Measurements from ENCODE around the gene ERBB2.
"Not testable (repeated sequence)": the region's sequence is repeated elsewhere in the genome, so short reads cannot be mapped to it uniquely, and the experiment has no call there.

ERBB2 gene

DNA sequence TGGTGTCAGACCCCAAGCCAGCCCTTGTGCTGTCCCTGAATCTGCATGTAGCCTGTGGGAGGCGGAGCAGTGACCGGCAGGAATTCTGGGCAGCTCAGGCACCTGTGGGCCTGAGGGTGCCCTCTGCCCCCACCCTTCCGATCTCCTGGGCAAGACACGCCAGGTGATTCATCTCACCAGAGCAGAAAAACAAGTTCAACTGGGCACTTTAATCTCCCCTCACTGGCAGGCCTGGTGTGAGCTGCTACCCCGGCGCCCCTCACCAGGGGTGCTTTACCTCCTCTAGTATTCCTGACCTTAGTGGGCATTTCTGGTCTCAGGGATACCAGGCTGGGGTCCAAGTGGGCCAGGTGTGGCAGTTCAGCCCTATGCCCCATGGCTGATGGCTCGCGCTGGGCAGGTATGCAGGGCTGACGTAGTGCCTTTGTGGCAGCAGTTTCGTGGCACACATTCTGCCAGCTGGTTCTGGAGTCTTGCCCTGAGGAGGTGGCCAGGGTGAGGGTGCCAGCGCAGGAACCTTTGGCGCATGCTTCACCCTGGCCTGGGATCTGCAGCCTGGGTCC is 6.0 kb downstream of the ERBB2 start:
- no peak for DNase-seq

DNA sequence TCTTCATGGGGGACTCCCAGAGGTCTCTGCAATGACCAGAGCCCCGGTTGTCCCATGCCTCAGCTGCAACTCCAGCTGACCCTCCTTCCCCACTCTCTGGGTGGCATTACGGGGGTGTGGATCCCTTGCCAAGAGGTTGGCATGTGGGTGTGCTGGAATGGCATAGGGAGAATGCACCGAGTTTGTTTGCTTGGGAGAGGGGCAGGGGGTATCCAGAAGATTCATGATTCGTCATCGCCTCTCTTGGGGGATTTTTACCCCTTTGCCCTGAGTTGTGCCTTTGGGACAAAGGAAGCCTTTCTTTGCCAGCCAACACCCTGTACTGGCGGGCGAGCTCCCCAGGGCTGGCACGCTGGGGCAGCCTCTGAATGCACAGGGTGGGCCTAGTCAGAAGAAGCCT is 6.5 kb downstream of the ERBB2 start:
- no peak for DNase-seq

DNA sequence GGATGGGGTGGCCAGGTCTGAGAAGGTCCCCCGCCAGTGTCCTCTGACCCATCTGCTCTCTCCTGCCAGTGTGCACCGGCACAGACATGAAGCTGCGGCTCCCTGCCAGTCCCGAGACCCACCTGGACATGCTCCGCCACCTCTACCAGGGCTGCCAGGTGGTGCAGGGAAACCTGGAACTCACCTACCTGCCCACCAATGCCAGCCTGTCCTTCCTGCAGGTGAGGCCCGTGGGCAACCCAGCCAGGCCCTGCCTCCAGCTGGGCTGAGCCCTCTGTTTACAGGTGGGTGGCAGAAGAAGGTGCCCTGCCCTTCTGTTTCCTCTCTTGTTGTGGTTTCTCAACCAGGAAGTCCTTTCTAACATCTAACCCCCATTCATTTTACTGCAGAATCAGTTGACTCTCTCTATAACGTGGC is 7.1 kb downstream of the ERBB2 start:
- no peak for DNase-seq

DNA sequence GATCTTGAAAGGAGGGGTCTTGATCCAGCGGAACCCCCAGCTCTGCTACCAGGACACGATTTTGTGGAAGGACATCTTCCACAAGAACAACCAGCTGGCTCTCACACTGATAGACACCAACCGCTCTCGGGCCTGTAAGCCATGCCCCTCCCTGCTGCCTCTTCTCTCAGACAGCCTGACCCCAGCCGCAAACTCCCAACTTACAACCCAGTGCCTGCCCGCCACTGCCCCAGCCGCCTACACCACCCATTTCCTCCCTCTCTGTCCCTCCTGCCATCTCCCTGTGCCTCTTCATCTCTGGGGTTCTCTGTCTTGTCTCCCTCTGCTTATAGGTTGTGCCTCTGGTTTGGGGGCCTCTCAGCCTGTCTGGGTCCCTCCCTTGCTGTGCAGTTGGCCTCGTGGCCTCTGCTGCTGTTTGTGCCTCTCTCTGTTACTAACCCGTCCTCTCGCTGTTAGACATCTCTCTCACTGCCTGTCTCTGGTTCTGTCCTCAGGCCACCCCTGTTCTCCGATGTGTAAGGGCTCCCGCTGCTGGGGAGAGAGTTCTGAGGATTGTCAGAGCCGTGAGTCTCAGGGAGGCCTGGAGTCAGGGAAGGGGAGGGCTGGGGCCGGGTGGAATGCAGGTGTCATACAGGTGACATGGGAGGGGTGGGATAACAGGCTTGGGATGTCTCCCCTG is 9.6 kb downstream of the ERBB2 start:
- no peak for DNase-seq

DNA sequence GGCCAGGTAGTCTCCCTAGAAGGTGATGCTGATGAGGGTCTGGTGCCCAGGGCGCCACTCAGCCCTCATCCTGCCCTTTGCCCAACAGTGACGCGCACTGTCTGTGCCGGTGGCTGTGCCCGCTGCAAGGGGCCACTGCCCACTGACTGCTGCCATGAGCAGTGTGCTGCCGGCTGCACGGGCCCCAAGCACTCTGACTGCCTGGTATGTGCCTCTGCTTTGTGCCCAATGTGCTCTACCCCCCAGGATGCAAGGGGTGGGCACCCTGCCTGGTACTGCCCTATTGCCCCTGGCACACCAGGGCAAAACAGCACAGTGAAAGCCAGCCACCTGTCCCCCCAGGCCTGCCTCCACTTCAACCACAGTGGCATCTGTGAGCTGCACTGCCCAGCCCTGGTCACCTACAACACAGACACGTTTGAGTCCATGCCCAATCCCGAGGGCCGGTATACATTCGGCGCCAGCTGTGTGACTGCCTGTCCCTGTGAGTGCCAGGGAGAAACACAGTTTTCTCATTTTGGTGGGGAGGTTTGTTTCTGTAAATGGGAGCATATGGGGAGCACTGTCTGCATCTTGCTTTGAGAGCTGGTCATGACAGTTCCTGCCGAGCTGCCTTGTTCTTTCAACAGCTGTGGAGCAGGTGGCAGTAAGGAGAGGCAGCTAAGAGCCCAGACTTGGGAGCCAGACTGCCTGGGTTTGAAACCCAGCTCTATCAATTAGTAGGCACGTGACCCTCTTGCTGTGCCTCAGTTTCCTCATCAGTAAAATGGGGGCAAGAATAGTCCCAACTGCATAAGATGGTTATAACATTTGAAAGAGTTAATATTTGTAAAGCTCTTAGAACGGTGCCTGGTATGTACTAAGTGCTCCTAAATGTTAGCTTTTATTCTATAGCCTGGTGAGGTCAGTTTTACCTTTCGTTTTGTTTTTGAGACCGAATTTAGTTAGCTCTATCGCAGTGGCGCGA is 10.4 kb downstream of the ERBB2 start:
- DNase-seq: no peak

DNA sequence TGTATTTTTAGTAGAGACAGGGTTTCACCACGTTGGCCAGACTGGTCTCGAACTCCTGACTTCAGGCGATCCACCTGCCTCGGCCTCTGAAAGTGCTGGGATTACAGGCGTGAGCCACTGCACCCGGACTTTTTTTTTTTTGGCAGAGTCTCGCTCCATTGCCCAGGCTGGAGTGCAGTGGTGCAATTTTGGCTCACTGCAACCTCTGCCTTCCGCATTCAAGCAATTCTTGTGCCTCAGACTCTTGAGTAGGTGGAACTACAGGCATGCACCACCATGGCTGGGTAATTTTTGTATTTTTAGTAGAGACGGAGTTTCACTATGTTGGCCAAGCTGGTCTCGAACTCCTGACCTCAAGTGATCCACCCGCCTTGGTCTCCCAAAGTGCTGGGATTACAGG is 11.2 kb downstream of the ERBB2 start:
- not testable (repeated sequence) for DNase-seq

DNA sequence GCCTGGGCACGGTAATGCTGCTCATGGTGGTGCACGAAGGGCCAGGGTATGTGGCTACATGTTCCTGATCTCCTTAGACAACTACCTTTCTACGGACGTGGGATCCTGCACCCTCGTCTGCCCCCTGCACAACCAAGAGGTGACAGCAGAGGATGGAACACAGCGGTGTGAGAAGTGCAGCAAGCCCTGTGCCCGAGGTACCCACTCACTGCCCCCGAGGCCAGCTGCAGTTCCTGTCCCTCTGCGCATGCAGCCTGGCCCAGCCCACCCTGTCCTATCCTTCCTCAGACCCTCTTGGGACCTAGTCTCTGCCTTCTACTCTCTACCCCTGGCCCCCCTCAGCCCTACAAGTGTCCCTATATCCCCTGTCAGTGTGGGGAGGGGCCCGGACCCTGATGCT is 12.0 kb downstream of the ERBB2 start:
- no peak for DNase-seq

DNA sequence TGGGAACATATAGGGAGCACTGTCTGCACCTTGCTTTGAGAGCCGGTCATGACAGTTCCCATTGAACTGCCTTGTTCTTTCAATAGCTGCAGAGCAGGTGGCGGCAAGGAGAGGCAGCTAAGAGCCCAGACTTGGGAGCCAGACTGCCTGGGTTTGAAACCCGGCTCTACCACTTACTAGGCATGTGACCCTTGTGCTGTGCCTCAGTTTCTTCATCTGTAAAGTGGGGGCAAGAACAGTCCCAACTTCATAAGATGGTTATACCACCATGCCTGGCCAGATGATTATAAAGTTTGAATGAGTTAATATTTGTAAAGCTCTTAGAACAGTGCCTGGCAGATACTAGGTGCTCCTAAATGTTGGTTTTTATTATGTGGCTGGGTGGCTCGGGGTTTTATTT is 14.4 kb downstream of the ERBB2 start:
- no peak for DNase-seq

DNA sequence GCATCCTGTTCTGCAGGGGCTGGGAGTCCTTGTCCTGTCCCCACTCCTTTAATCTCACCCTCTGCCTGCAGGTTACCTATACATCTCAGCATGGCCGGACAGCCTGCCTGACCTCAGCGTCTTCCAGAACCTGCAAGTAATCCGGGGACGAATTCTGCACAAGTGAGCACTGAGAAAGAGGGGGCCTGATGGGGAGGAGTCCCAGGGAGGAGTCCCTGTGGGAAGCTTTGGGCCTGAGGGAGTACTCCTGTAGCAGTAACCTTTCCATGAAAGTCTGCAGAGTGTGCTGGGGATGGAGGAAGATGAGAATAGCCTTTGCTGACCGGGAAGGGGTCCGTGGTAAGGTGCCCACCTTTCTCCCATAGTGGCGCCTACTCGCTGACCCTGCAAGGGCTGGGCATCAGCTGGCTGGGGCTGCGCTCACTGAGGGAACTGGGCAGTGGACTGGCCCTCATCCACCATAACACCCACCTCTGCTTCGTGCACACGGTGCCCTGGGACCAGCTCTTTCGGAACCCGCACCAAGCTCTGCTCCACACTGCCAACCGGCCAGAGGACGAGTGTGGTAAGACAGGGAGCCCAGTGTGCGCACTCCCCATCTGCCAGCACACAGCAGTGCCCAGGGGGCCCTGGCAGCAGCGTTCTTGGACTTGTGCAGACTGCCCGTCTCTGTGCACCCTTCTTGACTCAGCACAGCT is 15.7 kb downstream of the ERBB2 start:
- no peak for DNase-seq

DNA sequence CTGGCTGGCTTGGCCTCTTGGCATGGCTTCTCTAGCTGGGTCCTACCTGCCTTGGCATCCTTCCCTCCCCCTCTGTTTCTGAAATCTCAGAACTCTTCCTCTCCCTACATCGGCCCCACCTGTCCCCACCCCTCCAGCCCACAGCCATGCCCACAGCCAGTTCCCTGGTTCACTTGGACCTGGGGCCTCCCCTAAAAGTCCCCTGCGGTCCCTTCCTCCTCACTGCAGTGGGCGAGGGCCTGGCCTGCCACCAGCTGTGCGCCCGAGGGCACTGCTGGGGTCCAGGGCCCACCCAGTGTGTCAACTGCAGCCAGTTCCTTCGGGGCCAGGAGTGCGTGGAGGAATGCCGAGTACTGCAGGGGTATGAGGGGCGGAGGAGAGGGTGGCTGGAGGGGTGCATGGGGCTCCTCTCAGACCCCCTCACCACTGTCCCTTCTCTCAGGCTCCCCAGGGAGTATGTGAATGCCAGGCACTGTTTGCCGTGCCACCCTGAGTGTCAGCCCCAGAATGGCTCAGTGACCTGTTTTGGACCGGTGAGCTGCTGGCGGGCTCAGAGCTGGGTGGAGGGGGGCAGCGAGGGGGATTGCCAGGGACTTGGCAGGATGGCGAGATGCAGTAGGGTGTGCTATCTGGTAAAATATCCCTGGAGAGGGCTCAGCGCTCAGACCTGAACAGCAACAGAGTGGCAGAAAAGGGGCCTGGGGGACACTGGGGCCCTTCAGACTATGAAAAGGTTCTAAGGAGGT is 16.4 kb downstream of the ERBB2 start:
- no peak for DNase-seq

DNA sequence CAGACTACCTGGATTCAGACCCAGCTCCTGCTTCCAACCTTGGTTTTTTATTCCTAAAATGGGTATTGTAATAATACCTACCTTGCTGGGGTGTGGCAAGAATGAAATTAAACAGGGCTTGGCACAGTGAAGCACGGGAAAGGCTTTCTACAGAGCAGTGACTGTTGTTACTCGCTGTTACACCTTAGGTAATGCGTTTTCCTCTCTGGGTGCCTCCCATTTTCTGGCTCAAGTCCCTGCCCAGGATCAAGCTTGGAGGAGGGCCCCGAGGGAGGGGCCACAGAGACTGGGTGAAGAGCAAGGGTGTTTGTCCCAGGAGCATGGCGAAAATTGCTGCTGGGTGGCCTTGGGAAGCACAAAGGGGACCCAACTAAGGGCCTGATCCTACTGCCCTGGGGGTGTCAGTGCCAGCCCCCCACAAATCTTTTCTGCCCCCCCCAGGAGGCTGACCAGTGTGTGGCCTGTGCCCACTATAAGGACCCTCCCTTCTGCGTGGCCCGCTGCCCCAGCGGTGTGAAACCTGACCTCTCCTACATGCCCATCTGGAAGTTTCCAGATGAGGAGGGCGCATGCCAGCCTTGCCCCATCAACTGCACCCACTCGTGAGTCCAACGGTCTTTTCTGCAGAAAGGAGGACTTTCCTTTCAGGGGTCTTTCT is 17.1 kb downstream of the ERBB2 start:
- DNase-seq: no peak

DNA sequence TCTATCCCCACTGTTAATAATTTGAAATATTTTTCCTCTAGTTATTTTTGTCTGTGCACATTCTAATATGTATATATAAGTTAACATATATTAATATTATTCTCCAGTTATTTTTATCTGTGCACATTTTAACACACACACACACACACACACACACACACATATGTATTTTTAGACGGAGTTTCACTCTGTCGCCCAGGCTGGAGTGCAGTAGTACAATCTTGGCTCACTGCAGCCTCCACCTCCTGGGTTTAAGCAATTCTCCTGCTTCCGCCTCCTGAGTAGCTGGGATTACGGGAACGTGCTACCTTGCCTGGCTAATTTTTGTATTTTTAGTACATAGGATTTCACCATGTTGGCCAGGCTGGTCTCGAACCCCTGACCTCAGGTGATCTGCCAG is 17.8 kb downstream of the ERBB2 start:
- no peak for DNase-seq

DNA sequence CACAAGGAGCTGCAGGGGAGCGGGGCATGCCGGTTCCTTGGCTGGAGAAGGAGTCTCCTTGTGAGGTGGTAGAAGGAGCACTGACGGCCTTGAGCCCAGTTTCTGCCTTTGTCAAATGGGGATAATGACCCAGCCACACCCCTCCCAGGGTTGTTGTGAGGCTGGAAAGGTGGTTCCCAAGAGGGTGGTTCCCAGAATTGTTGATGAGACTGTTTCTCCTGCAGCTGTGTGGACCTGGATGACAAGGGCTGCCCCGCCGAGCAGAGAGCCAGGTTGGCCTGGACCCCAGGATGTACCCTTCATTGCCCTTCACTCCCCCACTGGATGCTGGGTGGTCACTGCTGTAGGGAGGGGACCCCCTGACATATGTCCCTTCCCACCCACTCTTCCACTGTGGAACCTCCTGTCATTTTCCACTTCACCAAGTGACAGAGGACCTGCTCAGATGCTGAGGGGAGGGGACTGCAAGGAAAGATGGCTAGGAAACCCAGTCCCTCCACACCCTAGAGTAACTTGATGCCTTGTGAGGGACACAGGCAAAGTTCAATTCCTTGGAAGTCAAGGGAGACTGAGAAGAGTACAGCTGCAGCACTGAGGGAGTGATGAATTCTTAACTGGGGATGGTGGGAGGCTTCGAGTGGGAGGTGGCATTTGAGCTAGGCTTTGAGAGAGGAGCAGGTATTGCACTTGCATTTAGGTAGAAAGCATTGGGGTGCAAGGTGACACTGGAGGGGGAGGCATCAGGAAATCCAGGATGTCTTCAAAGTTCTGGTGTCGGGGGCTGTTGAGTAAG is 19.9 kb downstream of the ERBB2 start:
- DNase-seq: no peak

DNA sequence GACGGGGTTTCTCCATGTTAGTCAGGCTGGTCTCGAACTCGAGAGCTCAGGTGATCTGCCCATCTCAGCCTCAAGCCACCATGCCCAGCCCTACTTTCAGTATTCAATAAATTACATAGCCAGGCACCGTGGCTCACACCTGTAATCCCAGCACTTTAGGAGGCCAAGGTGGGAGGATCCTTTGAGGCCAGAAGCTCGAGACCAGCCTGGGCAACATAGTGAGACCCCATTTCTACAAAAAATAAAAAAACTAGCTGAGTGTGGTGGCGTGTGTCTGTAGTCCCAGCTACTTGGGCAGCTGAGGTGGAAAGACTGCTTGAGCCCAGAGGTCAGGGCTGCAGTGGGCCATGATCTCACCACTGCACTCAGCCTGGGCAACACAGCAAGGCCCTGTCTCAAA is 22.2 kb downstream of the ERBB2 start:
- no peak for DNase-seq

DNA sequence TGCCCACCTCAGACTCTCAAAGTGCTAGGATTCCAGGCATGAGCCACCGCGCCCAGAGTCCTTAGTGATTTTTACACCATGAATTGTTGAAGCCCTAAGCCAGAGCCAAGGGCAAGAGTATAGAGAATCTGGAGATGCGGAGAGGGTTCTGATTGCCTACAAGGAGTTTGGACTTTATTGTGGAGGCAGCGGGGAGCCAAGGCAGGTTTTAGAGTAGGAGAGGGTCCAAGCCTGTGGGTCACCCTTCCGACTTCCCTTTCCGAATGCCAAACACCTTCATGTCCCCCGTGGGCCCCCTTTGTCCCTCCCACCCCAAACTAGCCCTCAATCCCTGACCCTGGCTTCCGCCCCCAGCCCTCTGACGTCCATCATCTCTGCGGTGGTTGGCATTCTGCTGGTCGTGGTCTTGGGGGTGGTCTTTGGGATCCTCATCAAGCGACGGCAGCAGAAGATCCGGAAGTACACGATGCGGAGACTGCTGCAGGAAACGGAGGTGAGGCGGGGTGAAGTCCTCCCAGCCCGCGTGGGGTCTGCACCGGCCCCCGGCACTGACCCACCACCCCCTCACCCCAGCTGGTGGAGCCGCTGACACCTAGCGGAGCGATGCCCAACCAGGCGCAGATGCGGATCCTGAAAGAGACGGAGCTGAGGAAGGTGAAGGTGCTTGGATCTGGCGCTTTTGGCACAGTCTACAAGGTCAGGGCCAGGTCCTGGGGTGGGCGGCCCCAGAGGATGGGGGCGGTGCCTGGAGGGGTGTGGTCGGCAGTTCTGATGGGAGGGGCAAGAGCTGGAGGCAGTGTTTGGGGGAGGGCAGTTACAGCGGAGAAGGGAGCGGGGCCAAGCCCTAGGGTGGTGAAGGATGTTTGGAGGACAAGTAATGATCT is 23.3 kb downstream of the ERBB2 start:
- no peak for DNase-seq

DNA sequence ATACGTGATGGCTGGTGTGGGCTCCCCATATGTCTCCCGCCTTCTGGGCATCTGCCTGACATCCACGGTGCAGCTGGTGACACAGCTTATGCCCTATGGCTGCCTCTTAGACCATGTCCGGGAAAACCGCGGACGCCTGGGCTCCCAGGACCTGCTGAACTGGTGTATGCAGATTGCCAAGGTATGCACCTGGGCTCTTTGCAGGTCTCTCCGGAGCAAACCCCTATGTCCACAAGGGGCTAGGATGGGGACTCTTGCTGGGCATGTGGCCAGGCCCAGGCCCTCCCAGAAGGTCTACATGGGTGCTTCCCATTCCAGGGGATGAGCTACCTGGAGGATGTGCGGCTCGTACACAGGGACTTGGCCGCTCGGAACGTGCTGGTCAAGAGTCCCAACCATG is 24.9 kb downstream of the ERBB2 start:
- DNase-seq: no peak

DNA sequence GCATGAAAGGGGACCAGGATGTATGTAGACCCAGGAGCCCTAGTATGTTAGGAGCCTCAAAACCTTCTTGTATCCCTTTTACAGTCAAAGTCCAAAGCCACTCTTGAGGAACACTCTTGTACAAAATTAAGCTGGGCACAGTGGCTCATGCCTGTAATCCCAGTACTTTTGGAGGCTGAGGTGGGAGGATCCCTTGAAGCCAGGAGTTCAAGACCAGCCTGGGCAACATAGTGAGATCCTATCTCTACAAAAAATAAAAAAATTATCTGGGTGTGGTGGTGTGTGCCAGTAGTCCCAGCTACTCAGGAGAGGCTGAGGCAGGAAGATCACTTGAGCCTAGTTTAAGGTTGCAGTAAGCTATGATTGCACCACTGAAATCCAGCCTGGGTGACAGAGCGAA is 26.1 kb downstream of the ERBB2 start:
- DNase-seq: not testable (repeated sequence)

DNA sequence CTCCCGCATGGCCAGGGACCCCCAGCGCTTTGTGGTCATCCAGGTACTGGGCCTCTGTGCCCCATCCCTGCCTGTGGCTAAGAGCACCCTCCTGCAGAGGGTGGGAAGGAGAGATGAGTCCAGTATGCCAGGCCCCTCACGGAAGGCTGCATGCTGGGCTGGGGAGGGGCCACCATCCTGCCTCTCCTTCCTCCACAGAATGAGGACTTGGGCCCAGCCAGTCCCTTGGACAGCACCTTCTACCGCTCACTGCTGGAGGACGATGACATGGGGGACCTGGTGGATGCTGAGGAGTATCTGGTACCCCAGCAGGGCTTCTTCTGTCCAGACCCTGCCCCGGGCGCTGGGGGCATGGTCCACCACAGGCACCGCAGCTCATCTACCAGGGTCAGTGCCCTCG is 26.8 kb downstream of the ERBB2 start:
- DNase-seq: no peak

DNA sequence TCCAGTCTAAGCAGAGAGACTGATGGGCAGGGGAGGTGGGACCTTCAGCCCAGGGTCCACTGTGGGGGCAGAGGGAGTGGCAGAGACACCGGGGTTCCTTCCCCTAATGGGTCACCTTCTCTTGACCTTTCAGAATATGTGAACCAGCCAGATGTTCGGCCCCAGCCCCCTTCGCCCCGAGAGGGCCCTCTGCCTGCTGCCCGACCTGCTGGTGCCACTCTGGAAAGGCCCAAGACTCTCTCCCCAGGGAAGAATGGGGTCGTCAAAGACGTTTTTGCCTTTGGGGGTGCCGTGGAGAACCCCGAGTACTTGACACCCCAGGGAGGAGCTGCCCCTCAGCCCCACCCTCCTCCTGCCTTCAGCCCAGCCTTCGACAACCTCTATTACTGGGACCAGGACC is 27.7 kb downstream of the ERBB2 start:
- DNase-seq: no peak

DNA sequence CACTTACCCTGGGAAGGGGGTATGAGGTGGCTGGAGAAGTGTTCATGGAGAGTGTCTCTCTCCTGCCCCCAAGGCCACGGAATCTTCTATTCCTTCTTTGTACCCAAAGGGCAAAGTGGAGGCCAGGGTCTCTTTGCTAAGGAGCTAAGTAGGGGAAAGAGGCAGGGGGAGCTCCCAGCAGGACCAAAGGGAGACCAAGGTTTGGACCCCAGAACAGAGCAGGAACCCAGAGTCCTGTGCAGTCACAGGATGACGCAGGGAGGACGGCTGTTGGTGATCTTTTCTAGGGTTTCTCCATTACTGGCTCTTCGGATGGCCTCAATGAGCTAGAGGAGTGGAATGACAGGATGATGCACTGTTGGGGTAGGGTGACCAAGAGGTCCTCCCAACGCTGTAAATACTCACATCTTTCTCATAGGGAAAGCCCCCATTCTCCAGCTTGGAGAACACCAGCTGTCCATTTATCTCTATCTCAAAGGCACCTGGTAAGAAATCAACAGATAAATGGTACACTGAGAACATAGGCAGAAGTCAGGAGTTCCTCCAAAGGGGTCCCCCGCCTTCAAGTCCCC is 29.5 kb downstream of the ERBB2 start:
- no peak for DNase-seq
